HEK293T (cell line): ENCODE results near the gene UBE2E2.

Source experiments
- CTCF ChIA-PET: fragments of 350-600 bp; formaldehyde crosslinking; extraction: SDS; loops from one replicate; lab custom pipeline; 2021; ENCODE audit warnings: antibody characterized with exemption, inconsistent platforms; lab: Yijun Ruan, JAX
- POLR2A ChIA-PET: fragments of 350-600 bp; formaldehyde crosslinking; extraction: SDS; loops from one replicate; lab custom pipeline; 2020; ENCODE audit warnings: antibody characterized with exemption, inconsistent platforms; lab: Yijun Ruan, JAX
- DNase-seq: peaks from one replicate; pipeline ENCODE4 v3.0.0; 2012; ENCODE audit warnings: mixed read lengths; ENCODE audit errors: extremely low spot score
- ARNT ChIP-seq: fragments of 450-650 bp; IDR thresholded peaks from 2 replicates; pipeline ENCODE4 v1.6.1; 2017; ENCODE audit warnings: mild to moderate bottlenecking
- BHLHE40 ChIP-seq: fragments of 450-650 bp; IDR thresholded peaks from 2 replicates; pipeline ENCODE4 v1.6.1; 2016; ENCODE audit warnings: mild to moderate bottlenecking, moderate library complexity, borderline replicate concordance
- CTBP1 ChIP-seq: fragments of 450-650 bp; IDR thresholded peaks from 2 replicates; pipeline ENCODE4 v1.6.1; 2016; ENCODE audit warnings: borderline replicate concordance
- ELF4 ChIP-seq: fragments of 450-650 bp; IDR thresholded peaks from 2 replicates; pipeline ENCODE4 v1.6.1; 2017; ENCODE audit warnings: antibody characterized with exemption
- FOXA1 ChIP-seq: fragments of 450-650 bp; IDR thresholded peaks from 2 replicates; pipeline ENCODE4 v1.6.1; 2016; ENCODE audit warnings: mild to moderate bottlenecking
- FOXK2 ChIP-seq: fragments of 450-650 bp; IDR thresholded peaks from 2 replicates; pipeline ENCODE4 v1.6.1; 2016; ENCODE audit warnings: mild to moderate bottlenecking
- FOXM1 ChIP-seq: fragments of 450-650 bp; IDR thresholded peaks from 2 replicates; pipeline ENCODE4 v1.6.1; 2017; ENCODE audit warnings: mild to moderate bottlenecking, borderline replicate concordance
- HDGF ChIP-seq: fragments of 450-650 bp; IDR thresholded peaks from 2 replicates; pipeline ENCODE4 v1.6.1; 2017; ENCODE audit warnings: antibody characterized with exemption, borderline replicate concordance
- L3MBTL2 ChIP-seq: fragments of 450-650 bp; conservative IDR thresholded peaks from 2 replicates; pipeline ENCODE4 v1.6.1; 2016; ENCODE audit warnings: mild to moderate bottlenecking
- LEF1 ChIP-seq: fragments of 450-650 bp; IDR thresholded peaks from 2 replicates; pipeline ENCODE4 v1.6.1; 2017; ENCODE audit warnings: mild to moderate bottlenecking, borderline replicate concordance
- NFRKB ChIP-seq: fragments of 450-650 bp; IDR thresholded peaks from 2 replicates; pipeline ENCODE4 v1.6.1; 2016; ENCODE audit warnings: mild to moderate bottlenecking, moderate library complexity
- PKNOX1 ChIP-seq: fragments of 450-650 bp; IDR thresholded peaks from 2 replicates; pipeline ENCODE4 v1.6.1; 2016
- SP1 ChIP-seq: fragments of 450-650 bp; IDR thresholded peaks from 2 replicates; pipeline ENCODE4 v1.6.1; 2017
- SUZ12 ChIP-seq: fragments of 450-650 bp; IDR thresholded peaks from 2 replicates; pipeline ENCODE4 v1.6.1; 2016; ENCODE audit warnings: mild to moderate bottlenecking
- TARDBP ChIP-seq: fragments of 450-650 bp; IDR thresholded peaks from 2 replicates; pipeline ENCODE4 v1.6.1; 2016
- ZNF384 ChIP-seq: fragments of 450-650 bp; IDR thresholded peaks from 2 replicates; pipeline ENCODE4 v1.6.1; 2016

The UBE2E2 gene

DNA sequence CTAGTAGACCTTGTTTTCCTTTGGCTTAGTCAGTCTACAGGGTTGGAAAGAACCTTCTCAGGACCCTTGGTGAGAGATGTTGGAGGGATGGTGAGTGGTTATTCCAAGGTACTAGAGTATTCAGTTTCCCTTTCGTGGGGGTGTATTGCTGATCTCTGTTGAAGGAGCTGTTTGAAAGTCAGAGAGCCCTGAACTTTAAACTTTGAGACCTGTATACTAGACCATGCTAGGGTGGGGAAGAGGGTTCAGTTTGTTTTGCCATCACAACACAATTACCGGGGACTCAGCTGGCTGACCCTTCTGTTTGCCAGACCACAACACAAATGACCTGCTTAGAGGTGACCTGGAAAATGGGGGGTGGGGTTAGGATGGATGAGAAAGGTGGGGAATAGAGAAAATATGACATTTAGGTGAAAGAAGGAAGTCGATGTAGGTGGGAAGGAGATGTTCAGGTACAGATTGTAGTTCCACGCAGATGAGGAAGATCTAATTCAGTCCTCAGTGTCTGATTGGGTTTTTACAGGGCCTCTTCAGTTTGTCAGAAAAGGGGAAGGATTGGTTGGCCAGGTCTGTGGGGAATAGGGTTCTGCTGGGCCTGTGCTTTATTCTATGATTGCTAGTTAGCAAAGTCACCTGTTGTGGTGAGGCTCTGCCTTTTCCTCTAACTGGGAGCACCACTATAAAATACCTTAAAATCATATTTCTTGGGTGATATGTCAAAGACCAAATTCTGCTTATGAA lies 6.8 kb downstream of the UBE2E2 start:
- no peak for DNase-seq
- TF ChIP-seq NFRKB = no peak
- no peak for TF ChIP-seq SP1
- TF ChIP-seq ARNT = no peak
- no peak for TF ChIP-seq L3MBTL2
- no peak for TF ChIP-seq FOXK2
- TF ChIP-seq ELF4 = no peak
- no peak for TF ChIP-seq FOXA1
- no peak for TF ChIP-seq ZNF384
- TF ChIP-seq FOXM1 = no peak
- no peak for TF ChIP-seq SUZ12
- no peak for TF ChIP-seq CTBP1
- no peak for TF ChIP-seq HDGF
- TF ChIP-seq LEF1 = no peak
- POLR2A ChIA-PET = no interaction called here
- CTCF ChIA-PET = no interaction called here

- TF ChIP-seq NFRKB (no peak), PKNOX1 (peak; percentile 59), FOXM1 (no peak)
- CTCF ChIA-PET = no interaction called here
- DNase-seq = no peak
- POLR2A ChIA-PET = no interaction called here
Measured at GRCh38 chr3:23213813-23214212, 10.7 kb downstream of the UBE2E2 start.

DNA sequence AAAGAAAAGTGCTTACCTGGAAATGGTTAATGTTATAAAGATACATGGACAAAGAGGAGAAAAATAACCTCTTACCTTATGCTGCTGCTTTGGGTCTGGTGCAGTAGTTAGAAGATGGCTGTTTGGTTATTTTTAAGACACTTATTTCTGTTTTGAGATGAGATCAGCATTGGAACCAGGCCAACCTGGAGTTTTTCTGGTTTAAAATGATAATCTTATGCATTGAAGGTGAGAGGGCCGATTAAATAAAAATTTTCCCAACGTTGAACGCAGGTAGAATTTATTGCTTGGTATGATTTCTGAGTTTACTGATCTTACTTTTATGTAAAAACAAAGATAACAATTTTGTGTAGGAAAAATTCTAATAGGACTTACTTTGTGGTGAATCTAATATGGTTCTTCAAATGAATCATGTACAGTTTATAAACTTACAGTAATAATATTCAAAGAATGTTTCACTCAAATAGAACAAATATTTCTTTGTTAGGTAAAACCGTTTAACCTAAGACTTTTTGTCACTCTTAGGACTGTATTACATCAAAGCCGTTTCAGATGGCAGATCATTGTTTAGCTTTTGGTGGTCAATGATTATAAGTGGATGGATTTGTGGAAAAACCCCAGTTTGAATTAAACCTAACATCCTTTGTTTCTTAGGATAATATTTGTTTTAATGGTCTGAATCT lies 14.9 kb downstream of the UBE2E2 start:
- CTCF ChIA-PET = no interaction called here
- TF ChIP-seq FOXM1 (no peak), SP1 (no peak), ZNF384 (no peak), CTBP1 (no peak), TARDBP (no peak), PKNOX1 (no peak), LEF1 (no peak), L3MBTL2 (no peak), BHLHE40 (no peak), SUZ12 (no peak), HDGF (no peak), ARNT (no peak)
- POLR2A ChIA-PET = no interaction called here

DNA sequence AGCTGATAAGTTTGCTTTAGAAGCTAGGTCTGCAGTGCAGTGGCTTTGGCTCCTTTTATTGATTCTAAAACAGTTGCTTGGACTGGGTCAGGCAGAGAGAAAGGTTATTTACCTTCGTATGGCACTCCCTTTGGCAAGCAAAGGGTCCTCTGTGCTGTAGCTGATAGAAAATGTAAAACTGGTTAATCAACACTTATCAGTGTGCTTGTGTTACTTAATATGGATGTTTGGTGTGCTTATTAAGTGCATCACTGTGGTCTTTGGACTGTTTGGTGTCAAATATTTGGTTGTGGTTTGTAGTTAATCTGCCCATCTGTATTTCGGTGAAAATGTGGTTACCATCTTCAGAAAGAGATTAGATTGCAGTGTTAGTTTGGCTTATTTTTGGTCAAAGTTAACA lies 16.0 kb downstream of the UBE2E2 start:
- no peak for TF ChIP-seq FOXA1
- TF ChIP-seq L3MBTL2 = no peak
- no peak for TF ChIP-seq BHLHE40
- TF ChIP-seq FOXM1 = no peak
- TF ChIP-seq SUZ12 = no peak
- no peak for TF ChIP-seq ZNF384
- no peak for TF ChIP-seq PKNOX1
- TF ChIP-seq ELF4 = no peak
- no peak for TF ChIP-seq FOXK2
- TF ChIP-seq NFRKB = no peak
- TF ChIP-seq LEF1 = no peak
- ChIA-PET POLR2A (no interaction called here), CTCF (interaction anchor here (0.6 kb wide), 1 partner anchor 225 kb away, joined by 4 read pairs; no protein-coding TSS in a partner anchor)
- DNase-seq = no peak

More for the DNA sequence above, 14.9 kb downstream of the UBE2E2 start:
- no peak for DNase-seq

DNA sequence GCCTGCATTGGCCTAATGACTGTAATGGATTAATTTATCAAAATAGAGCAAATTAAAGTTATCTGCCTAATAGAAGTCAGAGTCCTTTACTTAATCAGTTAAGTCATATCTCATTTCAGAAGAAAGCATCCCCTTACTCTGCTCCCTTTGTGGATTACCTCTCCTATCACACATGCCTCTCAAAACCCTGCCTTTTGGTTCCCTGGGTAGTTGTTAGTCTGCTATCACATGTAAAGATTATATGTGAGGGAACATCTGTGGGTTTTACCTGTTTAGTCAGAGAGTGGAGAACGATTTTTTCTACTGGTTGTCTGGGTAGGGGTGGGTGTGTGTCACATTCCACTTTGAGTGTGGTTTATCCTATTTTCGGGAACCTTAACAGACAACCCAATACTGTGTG lies 16.4 kb downstream of the UBE2E2 start:
- POLR2A ChIA-PET = no interaction called here
- no peak for DNase-seq
- CTCF ChIA-PET = interaction anchor here (0.6 kb wide), 1 partner anchor 225 kb away, joined by 4 read pairs; no protein-coding TSS in a partner anchor
- TF ChIP-seq NFRKB (no peak), PKNOX1 (no peak), LEF1 (no peak), FOXK2 (no peak), ZNF384 (no peak), ARNT (no peak), BHLHE40 (no peak), SUZ12 (no peak), FOXM1 (no peak), SP1 (no peak)

- POLR2A ChIA-PET = no interaction called here
- CTCF ChIA-PET = interaction anchor here (0.5 to 0.7 kb wide), 2 partner anchors 69 to 537 kb away, joined by 4 to 5 read pairs; no protein-coding TSS in a partner anchor
- DNase-seq = no peak
- TF ChIP-seq TARDBP (no peak), ZNF384 (no peak), HDGF (no peak), FOXK2 (no peak), FOXM1 (no peak), FOXA1 (no peak), NFRKB (no peak), SUZ12 (no peak), ELF4 (no peak), ARNT (no peak), L3MBTL2 (no peak), BHLHE40 (no peak), LEF1 (no peak), SP1 (no peak), PKNOX1 (no peak), CTBP1 (no peak)
Measured at GRCh38 chr3:23221136-23221535, 18.0 kb downstream of the UBE2E2 start.
